Lung (tissue), 12 donors: ENCODE data around the gene CHST13. TPM values are rescaled to one million over a fixed set of nuclear protein-coding genes. Genes with fewer than 3 reads are reported as not detected.

Experiments used
- ATAC-seq: fragments of 200-7000 bp; cut with Tn5 transposase; one replicate; pipeline ENCODE4 v1.9.1; 2020; ENCODE audit warnings: moderate number of reproducible peaks; ENCODE audit not compliant: insufficient read depth, low FRiP score
- DNase-seq, 3 donors: peaks; one replicate each; pipeline ENCODE4 v3.0.0-alpha.2; 2013 to 2017
- H3K27ac ChIP-seq, 2 donors: one replicate each; pipeline ENCODE4 v1.5.1; 2013; ENCODE audit warnings: mild to moderate bottlenecking in 2 of 2, moderate library complexity in 2 of 2, control low read depth in 1 of 2, inconsistent platforms in 1 of 2, low read depth in 1 of 2, low read length in 1 of 2
- H3K27me3 ChIP-seq, 3 donors: one replicate each; pipeline ENCODE4 v1.5.1; 2013; ENCODE audit warnings: low read length in 2 of 3; ENCODE audit not compliant: control insufficient read depth in 3 of 3, insufficient read depth in 3 of 3
- H3K36me3 ChIP-seq, 4 donors: one replicate each; pipeline ENCODE4 v1.5.1; 2013; ENCODE audit warnings: low read length in 4 of 4, mild to moderate bottlenecking in 1 of 4, moderate library complexity in 1 of 4; ENCODE audit not compliant: control insufficient read depth in 4 of 4, insufficient read depth in 4 of 4
- H3K4me1 ChIP-seq, 5 donors: one replicate each; pipeline ENCODE4 v1.5.1; 2013; ENCODE audit warnings: low read length in 5 of 5, mild to moderate bottlenecking in 2 of 5, moderate library complexity in 1 of 5; ENCODE audit not compliant: control insufficient read depth in 5 of 5, insufficient read depth in 5 of 5
- H3K4me3 ChIP-seq: one replicate; pipeline ENCODE4 v1.5.1; 2013; ENCODE audit warnings: mild to moderate bottlenecking, control low read depth, moderate library complexity
- H3K9ac ChIP-seq, 2 donors: one replicate each; pipeline ENCODE4 v1.5.1; 2013; ENCODE audit warnings: low read length in 2 of 2, control low read depth in 1 of 2; ENCODE audit not compliant: insufficient read depth in 1 of 2
- H3K9me3 ChIP-seq, 4 donors: one replicate each; pipeline ENCODE4 v1.5.1; 2013; ENCODE audit warnings: low read length in 3 of 4, mild to moderate bottlenecking in 1 of 4, moderate library complexity in 1 of 4; ENCODE audit not compliant: control insufficient read depth in 4 of 4, insufficient read depth in 3 of 4
- CTCF ChIP-seq: IDR thresholded peaks from 2 replicates; pipeline ENCODE4 v1.5.1; 2012; ENCODE audit warnings: mild to moderate bottlenecking; ENCODE audit errors: control extremely low read depth, extremely low read depth
- WGBS, 2 donors: extraction: QIAGEN DNeasy Blood & Tissue Kit; methylation state at CpG; one replicate each; pipeline ENCODE4 v1.1.7; 2013; 5-methylcytosine and 5-hydroxymethylcytosine counted together
- polyA plus RNA-seq, 2 donors: library from polyadenylated mRNA; stranded (reverse); fragments of 200-250 nt; gene quantifications; one replicate each; pipeline ENCODE4 v1.2.1, GENCODE V29; 2013
- total RNA-seq, 2 donors: library from RNA; depleted of rRNA in 1 of 2; stranded (reverse); fragments of >200 nt in 1 of 2; gene quantifications; one replicate each; pipeline ENCODE4 v1.2.1, GENCODE V29; 2014 to 2021
- donor health status: control.
- donor health status: control.
- donor health status: Bipolar disorder and iron deficiency.
- donor health status: healthy.
- donor health status: DM: yes; HTN: yes; CAD: no.

Gene CHST13
- total and polyA plus RNA-seq, 4 donors = 0.51 to 3.6 (median 1.7) TPM

DNA sequence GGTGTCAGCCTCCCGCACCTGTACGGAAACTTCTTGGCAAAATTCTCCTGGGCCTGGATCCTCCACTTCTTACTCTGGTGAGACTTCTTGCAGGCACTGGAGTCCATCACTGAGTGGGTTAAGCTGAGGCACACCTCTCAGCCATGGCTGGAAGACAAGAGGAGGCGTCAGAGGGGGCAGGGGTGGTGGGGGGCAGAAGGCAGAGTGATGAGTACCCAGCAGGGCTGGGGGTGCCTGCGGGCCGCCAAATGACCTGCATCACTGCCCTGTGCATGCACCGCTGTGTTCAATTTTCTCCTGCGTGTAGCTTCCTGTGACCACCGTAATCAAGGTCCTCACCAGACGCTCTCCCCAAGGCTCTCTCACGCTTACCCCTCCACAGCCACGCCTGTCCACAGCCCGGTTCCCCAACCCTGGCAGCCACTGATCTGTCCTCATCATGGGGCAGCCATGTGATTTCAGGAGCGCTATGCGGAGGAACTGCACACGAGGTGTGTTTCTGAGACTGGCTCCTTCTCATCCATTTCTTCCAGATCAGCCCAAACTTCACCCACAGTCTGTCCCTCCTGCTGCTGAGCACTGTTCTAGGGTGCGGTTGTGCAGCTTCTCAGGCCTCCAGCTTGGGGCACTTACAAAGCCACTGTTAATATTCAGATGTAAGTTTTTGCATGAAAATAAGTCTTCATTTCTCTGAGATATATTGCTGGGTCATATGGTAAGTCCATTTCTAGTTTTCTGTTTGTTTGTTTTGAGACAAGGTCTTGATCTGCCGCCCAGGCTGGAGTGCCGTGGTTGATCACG, 29.5 kb downstream of the CHST13 start:
- Histone ChIP-seq H3K4me3 (no peak overlapping the region), H3K27me3 (no peaks in the 10 kb centered on the region), H3K36me3 (no peaks in the 10 kb centered on the region), H3K4me1 (no peaks in the 10 kb centered on the region), H3K9me3 (peaks cover 0 to 6% (median 0%) of the 10 kb centered on the region in 4 donors), H3K9ac (no peak overlapping the region), H3K27ac (no peak overlapping the region)
- 82 to 84% methylated on average over 19 of the region's 19 CpGs for WGBS, 2 donors
- TF ChIP-seq CTCF = no peak
- ATAC-seq (no peak), DNase-seq (peak in 1 of 3 donors; percentile 1)

DNA sequence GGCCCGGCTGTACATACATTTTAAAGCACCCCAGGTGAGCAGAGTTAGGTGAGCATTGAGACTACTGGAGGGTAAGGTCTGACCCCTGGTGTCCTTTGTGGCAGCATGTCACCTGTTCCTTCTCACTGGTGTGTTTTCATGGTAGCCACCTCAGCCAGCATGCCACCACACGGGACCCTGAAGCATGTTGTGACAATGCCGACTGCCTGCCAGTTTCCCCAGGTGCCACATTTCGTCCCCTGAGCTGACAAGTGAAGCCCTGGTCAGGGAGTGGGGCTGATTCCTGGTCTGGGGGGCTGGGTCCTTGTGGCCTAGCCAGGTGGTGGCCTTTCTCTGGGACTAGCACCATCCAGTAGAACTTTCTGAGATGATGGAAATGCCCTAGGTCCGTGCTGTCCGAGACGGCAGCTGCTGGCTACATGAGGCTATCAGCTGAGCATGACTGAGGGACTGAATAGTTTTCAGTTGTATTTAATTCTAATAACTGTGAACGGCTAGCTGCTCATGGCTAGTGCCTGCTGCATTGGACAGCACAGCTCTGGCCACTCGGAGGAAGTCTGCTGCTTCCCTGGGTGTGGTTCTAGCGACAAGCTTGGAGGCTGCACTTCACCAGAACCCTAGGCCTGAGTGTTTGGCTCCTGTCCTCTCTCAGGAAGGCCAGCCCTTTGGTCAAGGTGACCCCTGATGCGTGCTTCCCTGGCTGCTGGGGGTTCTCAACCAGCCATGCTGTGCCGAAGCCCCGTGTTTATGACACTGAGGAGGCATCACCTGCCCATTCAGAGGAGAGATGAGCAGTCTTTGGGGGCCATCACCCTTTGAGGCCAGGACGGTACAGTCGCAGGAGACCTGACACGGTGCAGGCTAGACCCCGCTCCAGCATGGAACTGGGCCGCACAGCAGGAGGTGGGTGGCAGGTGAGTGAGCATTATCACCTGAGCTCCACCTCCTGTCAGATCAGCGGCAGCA, 30.9 kb downstream of the CHST13 start:
- Histone ChIP-seq H3K36me3 (no peaks in the 10 kb centered on the region), H3K9me3 (peaks cover 0 to 6% (median 0%) of the 10 kb centered on the region in 4 donors), H3K27ac (no peak overlapping the region), H3K4me3 (no peak overlapping the region), H3K9ac (no peak overlapping the region), H3K27me3 (no peaks in the 10 kb centered on the region), H3K4me1 (no peaks in the 10 kb centered on the region)
- no peak for TF ChIP-seq CTCF
- DNase-seq (peak in 1 of 3 donors; percentile 8), ATAC-seq (no peak)
- 91 to 92% methylated on average over 19 of the region's 19 CpGs for WGBS, 2 donors

GRCh38 chr3:126555795-126556636, 32.1 kb downstream of the CHST13 start:
- ATAC-seq (no peak), DNase-seq (peak in 1 of 3 donors; percentile 9)
- Histone ChIP-seq H3K27ac (no peak overlapping the region), H3K4me1 (no peaks in the 10 kb centered on the region), H3K9ac (no peak overlapping the region), H3K27me3 (no peaks in the 10 kb centered on the region), H3K4me3 (no peak overlapping the region), H3K36me3 (no peaks in the 10 kb centered on the region), H3K9me3 (peaks cover 0 to 6% (median 0%) of the 10 kb centered on the region in 4 donors)
- no peak for TF ChIP-seq CTCF
- WGBS, 2 donors = 74 to 82% methylated on average over 10 of the region's 10 CpGs
